GM18861 (cell line): Measurements from ENCODE around the gene SLC6A16.
"Not testable (repeated sequence)": the region's sequence is repeated elsewhere in the genome, so short reads cannot be mapped to it uniquely, and the experiment has no call there.

Experiments used
- ATAC-seq: cut with Tn5 transposase; IDR thresholded peaks from one replicate; pipeline ENCODE4 v1.9.1; 2021; ENCODE audit not compliant: unreplicated experiment

The SLC6A16 gene

GRCh38 chr19:49347191-49347590, 22.2 kb upstream of the SLC6A16 start:
- no peak for ATAC-seq

- ATAC-seq: no peak
Measured at GRCh38 chr19:49344505-49345423, 19.8 kb upstream of the SLC6A16 start.

- ATAC-seq: no peak
Measured at GRCh38 chr19:49343123-49343522, 18.1 kb upstream of the SLC6A16 start.

GRCh38 chr19:49342291-49342721, 17.3 kb upstream of the SLC6A16 start:
- ATAC-seq: no peak

GRCh38 chr19:49340865-49341718, 16.1 kb upstream of the SLC6A16 start:
- ATAC-seq: no peak

- peak; percentile 62 for ATAC-seq
Measured at GRCh38 chr19:49340069-49340864, 15.3 kb upstream of the SLC6A16 start.

GRCh38 chr19:49339301-49340068, 14.5 kb upstream of the SLC6A16 start:
- no peak for ATAC-seq

GRCh38 chr19:49338691-49339300, 13.8 kb upstream of the SLC6A16 start:
- ATAC-seq: no peak

GRCh38 chr19:49338023-49338677, 13.2 kb upstream of the SLC6A16 start:
- no peak for ATAC-seq

GRCh38 chr19:49337267-49338022, 12.5 kb upstream of the SLC6A16 start:
- no peak for ATAC-seq

- ATAC-seq: no peak
Measured at GRCh38 chr19:49336482-49337266, 11.7 kb upstream of the SLC6A16 start.

- no peak for ATAC-seq
Measured at GRCh38 chr19:49335784-49336481, 10.9 kb upstream of the SLC6A16 start.

GRCh38 chr19:49335071-49335783, 10.2 kb upstream of the SLC6A16 start, which contains the start of gene CD37:
Gene CD37 (plus strand): TSS chr19:49335406. CDS start chr19:49335541, 135 bp downstream.
- no peak for ATAC-seq

- ATAC-seq: peak; percentile 46
Measured at GRCh38 chr19:49333811-49334288, 8.9 kb upstream of the SLC6A16 start.

- ATAC-seq: no peak
Measured at GRCh38 chr19:49333418-49333805, 8.4 kb upstream of the SLC6A16 start.

GRCh38 chr19:49332691-49333417, 7.9 kb upstream of the SLC6A16 start:
- ATAC-seq: not testable (repeated sequence)
